B cell (primary cell): ENCODE measurements around the gene L3MBTL4. TPM values are rescaled to one million over a fixed set of nuclear protein-coding genes. Genes with fewer than 3 reads are reported as not detected.

Experiments
- ATAC-seq: fragments of 200-7000 bp; cut with Tn5 transposase; one replicate; pipeline ENCODE4 v1.10.0; 2021; ENCODE audit warnings: low read depth, mild to moderate bottlenecking, moderate number of reproducible peaks, moderate library complexity
- CTCF ChIA-PET: fragments of 350-600 bp; sonication (Branson Sonifier 250); formaldehyde crosslinking; loops from one replicate; lab custom pipeline; 2021; ENCODE audit warnings: antibody characterized with exemption, inconsistent platforms; lab: Charles Lee
- POLR2A ChIA-PET: fragments of 350-600 bp; sonication (Branson Sonifier 250); formaldehyde crosslinking; loops from one replicate; lab custom pipeline; 2021; ENCODE audit warnings: antibody characterized with exemption; lab: Charles Lee
- DNase-seq: peaks from one replicate; pipeline ENCODE4 v3.0.0; 2013
- H2AFZ ChIP-seq: 2 replicates; pipeline ENCODE4 v1.6.1; 2012; ENCODE audit warnings: mild to moderate bottlenecking, low read depth, low read length; ENCODE audit not compliant: insufficient read depth, poor library complexity, severe bottlenecking
- H3K27ac ChIP-seq, 2 donors: 1 replicate in 1 of 2; 2 replicates in 1 of 2; pipeline ENCODE4 v1.5.1; 2012 to 2013; ENCODE audit warnings: low read length in 2 of 2, mild to moderate bottlenecking in 2 of 2, moderate library complexity in 1 of 2
- H3K27me3 ChIP-seq, 4 experiments: fragments of 200-600 bp in 1 of 4; sonication (generic) in 1 of 4; replicated peaks in 1 of 4; 1 replicate in 2 of 4; 2 replicates in 2 of 4; pipeline versions ENCODE4 v1.6.1 to v1.7.0; 2013 to 2016; ENCODE audit warnings: low read length in 3 of 4, mild to moderate bottlenecking in 2 of 4, mixed read lengths in 1 of 4, moderate library complexity in 1 of 4; ENCODE audit not compliant: insufficient read depth in 4 of 4, control insufficient read depth in 3 of 4; ENCODE audit errors: control extremely low read depth in 1 of 4
- H3K36me3 ChIP-seq, 2 experiments: replicated peaks in 1 of 2; 1 replicate in 1 of 2; 2 replicates in 1 of 2; pipeline versions ENCODE4 v1.6.1 to v1.7.1; 2013; ENCODE audit warnings: low read length in 1 of 2; ENCODE audit not compliant: insufficient read depth in 2 of 2, control insufficient read depth in 1 of 2; ENCODE audit errors: control extremely low read depth in 1 of 2, extremely low read depth in 1 of 2
- H3K4me1 ChIP-seq, 2 donors: fragments of 200-600 bp in 1 of 2; sonication (generic) in 1 of 2; 1 replicate in 1 of 2; 2 replicates in 1 of 2; pipeline versions ENCODE4 v1.5.1 to v1.6.1; 2013 to 2017; ENCODE audit warnings: low read length in 2 of 2; ENCODE audit not compliant: control insufficient read depth in 2 of 2, insufficient read depth in 2 of 2
- H3K4me2 ChIP-seq: replicated peaks from 2 replicates; pipeline ENCODE3; 2012; ENCODE audit warnings: mild to moderate bottlenecking, low read depth, low read length; ENCODE audit not compliant: poor library complexity, severe bottlenecking
- H3K4me3 ChIP-seq, 5 experiments: fragments of 200-600 bp in 1 of 5; sonication (generic) in 1 of 5; 1 replicate in 3 of 5; 2 replicates in 2 of 5; pipeline versions ENCODE4 v1.5.1 to v1.7.0; 2011 to 2016; ENCODE audit warnings: low read length in 4 of 5, mild to moderate bottlenecking in 4 of 5, low read depth in 2 of 5, control low read depth in 1 of 5, moderate library complexity in 1 of 5; ENCODE audit not compliant: insufficient read depth in 1 of 5; ENCODE audit errors: control extremely low read depth in 1 of 5, extremely low read depth in 1 of 5
- H3K79me2 ChIP-seq: fragments of 200-600 bp; sonication (generic); one replicate; pipeline ENCODE4 v1.6.0; 2016; ENCODE audit warnings: low read length; ENCODE audit not compliant: control insufficient read depth, insufficient read depth
- H3K9ac ChIP-seq: fragments of 200-600 bp; sonication (generic); 2 replicates; pipeline ENCODE4 v1.6.1; 2017; ENCODE audit warnings: mild to moderate bottlenecking, low read length, moderate library complexity
- H3K9me3 ChIP-seq, 3 donors: one replicate each; pipeline versions ENCODE4 v1.6.1 to v1.7.1; 2013; ENCODE audit warnings: low read length in 2 of 3; ENCODE audit not compliant: control insufficient read depth in 2 of 3, insufficient read depth in 1 of 3; ENCODE audit errors: control extremely low read depth in 1 of 3
- H4K20me1 ChIP-seq: 2 replicates; pipeline ENCODE4 v1.6.0; 2012; ENCODE audit warnings: mild to moderate bottlenecking, low read length; ENCODE audit not compliant: insufficient read depth, control insufficient read depth, poor library complexity, severe bottlenecking
- H3K27ac Mint-ChIP-seq: one replicate; pipeline ENCODE4 v1.8.0; 2021; ENCODE audit warnings: mixed read lengths
- H3K27me3 Mint-ChIP-seq: one replicate; pipeline ENCODE4 v1.8.0; 2021; ENCODE audit warnings: mixed read lengths
- H3K4me1 Mint-ChIP-seq: one replicate; pipeline ENCODE4 v1.8.0; 2021; ENCODE audit warnings: mixed read lengths
- H3K4me3 Mint-ChIP-seq: one replicate; pipeline ENCODE4 v1.8.0; 2021; ENCODE audit warnings: mixed read lengths
- H3K9me3 Mint-ChIP-seq: one replicate; pipeline ENCODE4 v1.8.0; 2022; ENCODE audit warnings: mixed read lengths; ENCODE audit not compliant: insufficient read depth
- EZH2 ChIP-seq: IDR thresholded peaks from 2 replicates; pipeline ENCODE4 v1.6.1; 2012; ENCODE audit warnings: borderline replicate concordance, low read depth, mild to moderate bottlenecking, moderate library complexity, low read length; ENCODE audit not compliant: insufficient read depth, poor library complexity, severe bottlenecking
- WGBS: methylation state at CpG from one replicate; pipeline ENCODE4 v1.1.5; 2013; ENCODE audit warnings: missing lambda C conversion rate; ENCODE audit not compliant: insufficient coverage; 5-methylcytosine and 5-hydroxymethylcytosine counted together
- intact Hi-C: fragments of 100-400 bp; cut with micrococcal nuclease; formaldehyde crosslinking; loops from one replicate; pipeline ENCODE4 v1.10.0; 2022
- polyA plus RNA-seq: library from polyadenylated mRNA; depleted of rRNA; stranded (reverse); fragments of >200 nt; gene quantifications from 2 replicates; pipeline ENCODE4 v1.2.3, GENCODE V29; 2012
- total RNA-seq, 2 donors: library from RNA; stranded (reverse); fragments of 120-200 nt in 1 of 2; gene quantifications; 1 replicate in 1 of 2; 2 replicates in 1 of 2; pipeline versions ENCODE4 v1.2.3 to v1.2.4, GENCODE V29; 2013 to 2022
- TF ChIP-seq, protein P1 (sequence below): fragments of 200-600 bp; IDR thresholded peaks from one replicate; pipeline ENCODE4 v1.8.0; 2022; ENCODE audit warnings: antibody characterized with exemption, mild to moderate bottlenecking

L3MBTL4 gene
- total and polyA plus RNA-seq, 2 donors (not counting 1 experiment from before 2014, with no cell fraction given): 3.0 to 11.9 TPM

DNA sequence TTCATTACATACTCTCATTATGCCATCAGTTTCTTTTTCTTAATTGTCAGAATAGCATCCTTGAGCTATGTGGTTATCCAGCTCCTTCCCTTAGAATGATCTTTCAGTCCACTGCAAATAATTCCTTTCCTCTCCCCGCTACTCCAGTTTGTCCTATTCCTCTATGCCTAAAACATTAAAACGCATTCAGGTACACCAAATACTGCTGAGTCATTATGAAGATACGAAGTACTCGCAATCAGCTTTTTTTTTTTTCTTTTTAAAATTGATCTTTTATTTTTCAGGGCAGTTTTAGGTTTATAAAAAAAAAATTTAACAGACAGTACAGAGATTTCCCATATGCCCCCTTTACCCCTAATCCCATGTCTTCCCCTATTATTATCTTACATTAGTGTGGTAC, 354.6 kb downstream of the L3MBTL4 start:
- no peak for TF ChIP-seq EZH2
- TF ChIP-seq, protein P1, sequence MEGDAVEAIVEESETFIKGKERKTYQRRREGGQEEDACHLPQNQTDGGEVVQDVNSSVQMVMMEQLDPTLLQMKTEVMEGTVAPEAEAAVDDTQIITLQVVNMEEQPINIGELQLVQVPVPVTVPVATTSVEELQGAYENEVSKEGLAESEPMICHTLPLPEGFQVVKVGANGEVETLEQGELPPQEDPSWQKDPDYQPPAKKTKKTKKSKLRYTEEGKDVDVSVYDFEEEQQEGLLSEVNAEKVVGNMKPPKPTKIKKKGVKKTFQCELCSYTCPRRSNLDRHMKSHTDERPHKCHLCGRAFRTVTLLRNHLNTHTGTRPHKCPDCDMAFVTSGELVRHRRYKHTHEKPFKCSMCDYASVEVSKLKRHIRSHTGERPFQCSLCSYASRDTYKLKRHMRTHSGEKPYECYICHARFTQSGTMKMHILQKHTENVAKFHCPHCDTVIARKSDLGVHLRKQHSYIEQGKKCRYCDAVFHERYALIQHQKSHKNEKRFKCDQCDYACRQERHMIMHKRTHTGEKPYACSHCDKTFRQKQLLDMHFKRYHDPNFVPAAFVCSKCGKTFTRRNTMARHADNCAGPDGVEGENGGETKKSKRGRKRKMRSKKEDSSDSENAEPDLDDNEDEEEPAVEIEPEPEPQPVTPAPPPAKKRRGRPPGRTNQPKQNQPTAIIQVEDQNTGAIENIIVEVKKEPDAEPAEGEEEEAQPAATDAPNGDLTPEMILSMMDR: no peak
- Histone ChIP-seq H3K4me3 (no peak overlapping the region), H3K27ac (no peak overlapping the region), H3K4me1 (no peaks in the 10 kb centered on the region), H3K4me2 (no peak overlapping the region), H3K36me3 (no peaks in the 10 kb centered on the region), H3K27me3 (no peaks in the 10 kb centered on the region), H4K20me1 (no peaks in the 10 kb centered on the region), H3K79me2 (no peaks in the 10 kb centered on the region), H2AFZ (no peak overlapping the region), H3K9me3 (no peaks in the 10 kb centered on the region), H3K9ac (no peak overlapping the region)
- Mint-ChIP-seq H3K4me3 (no peak overlapping the region), H3K4me1 (no peaks in the 10 kb centered on the region), H3K27ac (no peak overlapping the region), H3K27me3 (no peaks in the 10 kb centered on the region), H3K9me3 (peaks cover 4% of the 10 kb centered on the region)
- ChIA-PET POLR2A (no interaction called here), CTCF (no interaction called here)
- intact Hi-C loops: no loop called here
- WGBS: no CpG with 5 or more reads among the region's 4 CpGs
- no peak for ATAC-seq
- no peak for DNase-seq

DNA sequence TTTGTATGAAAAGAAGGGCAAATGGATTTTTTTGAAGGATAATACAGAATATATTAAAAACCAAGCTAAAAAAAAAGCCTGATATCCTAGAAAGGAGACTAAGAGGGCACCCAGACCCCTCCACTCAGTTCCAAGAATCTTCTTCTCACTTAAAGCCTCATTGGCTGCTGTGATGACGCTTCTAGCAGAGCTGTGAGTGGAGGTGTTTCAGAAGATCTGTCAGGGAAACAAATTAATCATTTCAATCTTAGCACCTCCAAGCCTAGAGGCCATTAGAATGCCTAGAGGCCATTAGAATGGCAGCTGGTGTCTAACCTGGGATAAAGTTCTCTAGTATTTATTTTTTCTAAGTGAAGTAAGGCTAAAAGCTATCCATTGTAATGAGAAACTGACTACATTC, 355.2 kb downstream of the L3MBTL4 start:
- intact Hi-C loops: loop anchor here (10.0 kb wide), 1 partner anchor 65 kb away; no protein-coding TSS in a partner anchor
- ChIA-PET POLR2A (no interaction called here), CTCF (no interaction called here)
- Mint-ChIP-seq H3K4me3 (no peak overlapping the region), H3K27me3 (no peaks in the 10 kb centered on the region), H3K9me3 (peaks cover 4% of the 10 kb centered on the region), H3K27ac (no peak overlapping the region), H3K4me1 (no peaks in the 10 kb centered on the region)
- Histone ChIP-seq H2AFZ (no peak overlapping the region), H3K79me2 (no peaks in the 10 kb centered on the region), H4K20me1 (no peaks in the 10 kb centered on the region), H3K27me3 (no peaks in the 10 kb centered on the region), H3K4me2 (no peak overlapping the region), H3K4me3 (no peak overlapping the region), H3K36me3 (no peaks in the 10 kb centered on the region), H3K4me1 (no peaks in the 10 kb centered on the region), H3K27ac (no peak overlapping the region), H3K9me3 (no peaks in the 10 kb centered on the region), H3K9ac (no peak overlapping the region)
- TF ChIP-seq EZH2: no peak
- TF ChIP-seq, protein P1: no peak
- no CpG with 5 or more reads among the region's 1 CpG for WGBS
- ATAC-seq: no peak
- DNase-seq: no peak
